Esophagus squamous epithelium (tissue), 5 donors: ENCODE data around the gene DAAM1. TPM values are rescaled to one million over a fixed set of nuclear protein-coding genes. Genes with fewer than 3 reads are reported as not detected.

Experiments used
- DNase-seq: peaks from one replicate; lab custom pipeline; 2025; lab: John Stamatoyannopoulos, UW
- H3K27ac ChIP-seq, 4 donors: fragments of 200-600 bp; sonication (generic); one replicate each; pipeline ENCODE4 v1.5.1; 2016 to 2019; ENCODE audit warnings: mild to moderate bottlenecking in 1 of 4
- H3K27me3 ChIP-seq, 4 donors: fragments of 200-600 bp; sonication (generic); 1 replicate in 3 of 4; 2 replicates in 1 of 4; pipeline versions ENCODE4 v1.5.1 to v1.6.0; 2017 to 2021; ENCODE audit warnings: antibody characterized with exemption in 1 of 4
- H3K36me3 ChIP-seq, 3 donors: fragments of 200-600 bp; sonication (generic); one replicate each; pipeline ENCODE4 v1.5.1; 2016 to 2019
- H3K4me1 ChIP-seq, 3 donors: fragments of 200-600 bp; sonication (generic); one replicate each; pipeline ENCODE4 v1.5.1; 2017 to 2019
- H3K4me3 ChIP-seq, 4 donors: fragments of 200-600 bp; sonication (generic); 1 replicate in 3 of 4; 2 replicates in 1 of 4; pipeline ENCODE4 v1.5.1; 2016 to 2019; ENCODE audit warnings: mild to moderate bottlenecking in 2 of 4, moderate library complexity in 1 of 4
- H3K9me3 ChIP-seq, 3 donors: fragments of 200-600 bp; sonication (generic); one replicate each; pipeline ENCODE4 v1.5.1; 2016 to 2019
- CTCF ChIP-seq, 6 experiments: fragments of 450-650 bp in 4 of 6; fragments of 200-600 bp in 2 of 6; sonication (generic) in 2 of 6; IDR thresholded peaks; one replicate each; pipeline ENCODE4 v1.5.1; 2016 to 2019; ENCODE audit warnings: antibody characterized with exemption in 6 of 6, mild to moderate bottlenecking in 4 of 6, moderate library complexity in 4 of 6
- POLR2A ChIP-seq, 4 donors: fragments of 450-650 bp; IDR thresholded peaks; one replicate each; pipeline ENCODE4 v1.6.1; 2017; ENCODE audit warnings: antibody characterized with exemption in 4 of 4, mild to moderate bottlenecking in 4 of 4, moderate library complexity in 3 of 4
- WGBS, 2 donors: methylation state at CpG; one replicate each; pipeline ENCODE4 v1.1.5; 2018; 5-methylcytosine and 5-hydroxymethylcytosine counted together
- intact Hi-C: fragments of 100-400 bp; cut with DNase I; formaldehyde crosslinking; loops from one replicate; pipeline ENCODE4 v1.15.0; 2022
- total RNA-seq, 4 donors: library from RNA; depleted of rRNA; stranded (reverse); fragments of >200 nt; gene quantifications; one replicate each; pipeline ENCODE4 v1.1.0, GENCODE V29; 2016
- donor health status: DM: yes; HTN: yes; CAD: no.

DAAM1 gene
- total RNA-seq, 4 donors from 2014 or later = 47.2 to 91.7 (median 64.0) TPM

GRCh38 chr14:59177262-59177661 lies 11.2 kb upstream of the DAAM1 start:
- no peak overlapping the region for H3K4me3 ChIP-seq
- peaks cover 0 to 7% (median 6%) of the 10 kb centered on the region in 3 donors for H3K4me1 ChIP-seq
- intact Hi-C loops = no loop called here
- no peaks in the 10 kb centered on the region for H3K27me3 ChIP-seq
- TF ChIP-seq CTCF (IDR thresholded peaks at IDR 0.05) (no peak), POLR2A (IDR thresholded peaks at IDR 0.05) (no peak)
- H3K27ac ChIP-seq = peak overlapping the region in 1 of 4 donors; percentile 5
- no peaks in the 10 kb centered on the region for H3K9me3 ChIP-seq
- 64 to 94% methylated on average over 2 of the region's 2 CpGs for WGBS, 2 donors
- DNase-seq = no peak
- H3K36me3 ChIP-seq = no peaks in the 10 kb centered on the region

- no peak overlapping the region for H3K4me3 ChIP-seq
- H3K27me3 ChIP-seq = no peaks in the 10 kb centered on the region
- H3K4me1 ChIP-seq = peaks cover 0 to 16% (median 6%) of the 10 kb centered on the region in 3 donors
- intact Hi-C loops = no loop called here
- no peak for TF ChIP-seq POLR2A (IDR thresholded peaks at IDR 0.05)
- TF ChIP-seq CTCF (IDR thresholded peaks at IDR 0.05) = no peak
- no peak overlapping the region for H3K27ac ChIP-seq
- no peaks in the 10 kb centered on the region for H3K36me3 ChIP-seq
- DNase-seq = no peak
- H3K9me3 ChIP-seq = no peaks in the 10 kb centered on the region
- 95 to 100% methylated on average over 1 of the region's 1 CpG for WGBS, 2 donors
Measured at GRCh38 chr14:59181791-59182190, 6.7 kb upstream of the DAAM1 start.

GRCh38 chr14:59182641-59183040 lies 5.8 kb upstream of the DAAM1 start:
- intact Hi-C loops = no loop called here
- Histone ChIP-seq H3K36me3 (no peaks in the 10 kb centered on the region), H3K27me3 (no peaks in the 10 kb centered on the region), H3K27ac (no peak overlapping the region), H3K9me3 (no peaks in the 10 kb centered on the region), H3K4me3 (no peak overlapping the region), H3K4me1 (peaks cover 0 to 15% (median 0%) of the 10 kb centered on the region in 3 donors)
- DNase-seq = no peak
- WGBS, 2 donors = 68 to 77% methylated on average over 5 of the region's 5 CpGs
- TF ChIP-seq CTCF (IDR thresholded peaks at IDR 0.05) (no peak), POLR2A (IDR thresholded peaks at IDR 0.05) (no peak)

GRCh38 chr14:59183150-59183549 lies 5.3 kb upstream of the DAAM1 start:
- Histone ChIP-seq H3K27ac (no peak overlapping the region), H3K9me3 (no peaks in the 10 kb centered on the region), H3K4me3 (no peak overlapping the region), H3K27me3 (no peaks in the 10 kb centered on the region), H3K4me1 (peaks cover 0 to 16% (median 0%) of the 10 kb centered on the region in 3 donors), H3K36me3 (no peaks in the 10 kb centered on the region)
- no peak for DNase-seq
- intact Hi-C loops = no loop called here
- TF ChIP-seq CTCF (IDR thresholded peaks at IDR 0.05) (no peak), POLR2A (IDR thresholded peaks at IDR 0.05) (no peak)

- H3K9me3 ChIP-seq = no peaks in the 10 kb centered on the region
- H3K27ac ChIP-seq = no peak overlapping the region
- H3K27me3 ChIP-seq = no peaks in the 10 kb centered on the region
- intact Hi-C loops = no loop called here
- no peaks in the 10 kb centered on the region for H3K36me3 ChIP-seq
- DNase-seq = no peak
- TF ChIP-seq POLR2A (IDR thresholded peaks at IDR 0.05) (no peak), CTCF (IDR thresholded peaks at IDR 0.05) (no peak)
- H3K4me3 ChIP-seq = no peak overlapping the region
- peaks cover 0 to 16% (median 0%) of the 10 kb centered on the region in 3 donors for H3K4me1 ChIP-seq
- 60 to 78% methylated on average over 3 of the region's 3 CpGs for WGBS, 2 donors
Measured at GRCh38 chr14:59184396-59184795, 4.1 kb upstream of the DAAM1 start.
